Stimulated activated CD8-positive, alpha-beta memory T cell treated with anti-CD3 and anti-CD28 coated beads, Interleukin-4, amount 100 ng/mL, for 1 hour (primary cell): Measurements from ENCODE around the gene AAGAB.
"Not testable (repeated sequence)": the region's sequence is repeated elsewhere in the genome, so short reads cannot be mapped to it uniquely, and the experiment has no call there.

Source experiments
- DNase-seq, 2 donors: peaks; one replicate each; pipeline ENCODE4 v3.0.0-alpha.2; 2020; ENCODE audit warnings: low read depth in 2 of 2, low spot score in 1 of 2

Gene AAGAB

DNA sequence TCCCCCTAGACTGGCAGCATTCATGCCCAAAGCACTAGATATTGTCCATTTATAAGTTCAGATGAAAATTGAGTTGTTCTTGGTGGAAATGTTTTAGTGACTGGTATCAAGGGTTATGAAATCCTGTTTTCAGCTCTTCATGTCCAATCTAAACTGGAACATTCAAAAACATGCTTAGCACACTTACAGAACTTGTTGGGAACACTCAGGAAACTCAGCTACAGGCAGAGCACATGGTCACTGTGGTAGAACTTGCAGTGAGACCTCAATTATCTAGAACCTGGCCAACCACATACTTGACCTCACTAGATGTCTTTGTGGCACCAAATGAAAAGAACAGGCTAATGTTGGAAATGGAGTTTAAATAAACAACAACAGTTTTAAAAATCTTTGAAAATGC is 100.2 kb downstream of the AAGAB start:
- no peak for DNase-seq

DNA sequence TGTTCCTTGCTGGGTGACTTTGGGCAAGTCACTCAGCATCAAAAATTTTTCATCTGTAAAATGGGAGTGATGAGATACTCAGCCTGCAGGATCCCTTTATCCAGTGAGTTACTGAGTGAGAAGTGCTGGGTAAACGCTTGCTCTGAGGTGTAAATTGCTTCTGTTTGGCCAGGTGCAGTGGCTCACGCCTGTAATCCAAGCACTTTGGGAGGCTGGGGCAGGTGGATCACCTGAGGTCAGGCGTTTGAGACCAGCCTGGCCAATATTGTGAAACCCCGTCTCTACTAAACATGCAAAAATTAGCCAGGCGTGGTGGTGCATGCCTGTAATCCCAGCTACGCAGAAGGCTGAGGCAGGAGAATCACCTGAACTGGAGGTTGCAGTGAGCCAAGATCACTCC is 101.4 kb downstream of the AAGAB start:
- not testable (repeated sequence) for DNase-seq

GRCh38 chr15:67152429-67152828 is 102.0 kb downstream of the AAGAB start:
- DNase-seq: no peak
